ENCODE measurements around the gene SLC27A4.
"Not testable (repeated sequence)": the region's sequence is repeated elsewhere in the genome, so short reads cannot be mapped to it uniquely, and the experiment has no call there.

SLC27A4 gene

DNA sequence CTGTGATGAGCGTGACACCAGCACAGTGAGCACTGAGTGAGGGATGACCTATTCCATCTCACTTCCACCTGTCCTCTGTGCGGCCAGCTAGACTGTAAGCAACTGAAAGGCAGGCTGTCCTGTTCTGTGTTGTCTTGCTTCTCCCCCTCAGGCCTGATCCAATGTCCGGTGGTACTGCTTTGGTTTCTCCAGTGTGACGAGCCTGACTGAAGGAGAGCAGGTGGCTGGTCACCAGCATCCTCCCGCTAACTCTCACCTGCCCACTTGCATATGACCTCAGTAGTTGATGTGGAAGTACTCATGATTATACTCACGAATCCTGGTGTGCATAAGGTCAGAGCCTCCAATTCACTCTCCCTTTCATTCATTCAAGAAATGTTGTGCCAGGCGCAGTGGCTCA is 2.4 kb upstream of the SLC27A4 start:
- POLR2A ChIA-PET, result interaction anchor here (0.7 to 1.0 kb wide), 2 partner anchors 9 to 393 kb away, joined by 3 to 4 read pairs; no protein-coding TSS in a partner anchor
- CTCF ChIA-PET, result interaction anchor here (0.6 kb wide), 1 partner anchor 148 kb away, joined by 3 read pairs; no protein-coding TSS in a partner anchor
- no peaks in the 10 kb centered on the region for H3K4me1 ChIP-seq (ENCODE audit: control insufficient read depth, insufficient read depth, low read length)

DNA sequence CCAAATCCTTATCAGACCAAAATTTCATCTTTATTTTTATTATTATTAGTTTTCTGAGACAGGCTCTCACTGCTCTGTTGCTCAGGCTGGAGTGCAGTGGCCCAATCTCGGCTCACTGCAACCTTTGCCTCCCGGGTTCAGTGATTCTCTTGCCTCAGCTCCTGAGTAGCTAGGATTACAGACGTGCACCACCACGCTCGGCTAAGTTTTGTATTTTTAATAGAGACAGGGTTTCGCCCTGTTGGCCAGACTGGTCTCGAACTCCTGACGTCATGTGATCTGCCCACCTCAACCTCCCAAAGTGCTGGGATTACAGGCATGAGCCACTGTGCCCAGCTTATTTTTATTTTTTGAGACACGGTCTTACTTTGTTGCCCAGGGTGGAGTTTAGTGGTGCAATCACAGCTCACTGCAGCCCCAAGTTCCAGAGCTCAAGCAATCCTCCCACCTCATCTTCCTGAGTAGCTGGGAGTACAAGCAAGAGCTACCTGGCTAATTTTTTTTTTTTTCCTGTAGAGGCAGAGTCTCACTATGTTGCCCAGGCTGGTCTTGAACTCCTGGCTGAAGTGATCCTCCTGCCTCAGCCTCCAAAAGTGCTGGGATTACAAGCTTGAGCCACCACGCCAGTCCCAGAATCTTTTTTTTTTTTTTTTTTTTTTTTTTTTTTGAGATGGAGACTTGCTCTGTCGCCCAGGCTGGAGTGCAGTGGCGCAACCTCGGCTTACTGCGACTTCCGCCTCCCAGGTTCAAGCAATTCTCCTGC is 1.3 kb upstream of the SLC27A4 start:
- ChIA-PET POLR2A (interaction anchor here (0.7 to 1.0 kb wide), 2 partner anchors 10 to 52 kb away, joined by 4 to 5 read pairs; no protein-coding TSS in a partner anchor), CTCF (interaction anchor here (0.6 to 0.7 kb wide), 5 partner anchors 13 to 697 kb away, joined by 3 to 4 read pairs (median 3); no protein-coding TSS in a partner anchor)
- peak; percentile 52; the same call in 1 of the 2 replicates for TF ChIP-seq ZNF121 (tag by site-specific recombination; IDR thresholded peaks at IDR 0.05)
- TF ChIP-seq, protein P1, sequence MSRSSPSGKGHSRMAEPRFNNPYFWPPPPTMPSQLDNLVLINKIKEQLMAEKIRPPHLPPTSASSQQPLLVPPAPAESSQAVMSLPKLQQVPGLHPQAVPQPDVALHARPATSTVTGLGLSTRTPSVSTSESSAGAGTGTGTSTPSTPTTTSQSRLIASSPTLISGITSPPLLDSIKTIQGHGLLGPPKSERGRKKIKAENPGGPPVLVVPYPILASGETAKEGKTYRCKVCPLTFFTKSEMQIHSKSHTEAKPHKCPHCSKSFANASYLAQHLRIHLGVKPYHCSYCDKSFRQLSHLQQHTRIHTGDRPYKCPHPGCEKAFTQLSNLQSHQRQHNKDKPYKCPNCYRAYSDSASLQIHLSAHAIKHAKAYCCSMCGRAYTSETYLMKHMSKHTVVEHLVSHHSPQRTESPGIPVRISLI (tag by site-specific recombination; IDR thresholded peaks at IDR 0.05), result peak; percentile 87
- H3K9me3 ChIP-seq (ENCODE audit: control insufficient read depth, insufficient read depth, low read depth, low read length); H3K4me3 ChIP-seq (ENCODE audit: low read depth, low read length); H3K27ac ChIP-seq (ENCODE audit: extremely low read depth, low read depth, low read length); H3K4me1 ChIP-seq (ENCODE audit: control insufficient read depth, insufficient read depth, low read length): not testable (repeated sequence)
- peaks cover 0 to 20% of the 10 kb centered on the region in 2 experiments; a peak in 1 of 3 replicates for H3K36me3 ChIP-seq (ENCODE audit: control insufficient read depth in 2 of 2, insufficient read depth in 1 of 2, low read length in 2 of 2)

More for the DNA sequence above, 2.4 kb upstream of the SLC27A4 start:
- Histone ChIP-seq H3K9me3 (ENCODE audit: control insufficient read depth, insufficient read depth, low read depth, low read length) (no peaks in the 10 kb centered on the region), H3K4me3 (ENCODE audit: low read depth, low read length) (no peak overlapping the region), H3K36me3 (ENCODE audit: control insufficient read depth in 2 of 2, insufficient read depth in 1 of 2, low read length in 2 of 2) (peaks cover 0 to 19% of the 10 kb centered on the region in 2 experiments; a peak in 1 of 3 replicates), H3K27ac (ENCODE audit: extremely low read depth, low read depth, low read length) (no peak overlapping the region)
- TF ChIP-seq, protein P2, sequence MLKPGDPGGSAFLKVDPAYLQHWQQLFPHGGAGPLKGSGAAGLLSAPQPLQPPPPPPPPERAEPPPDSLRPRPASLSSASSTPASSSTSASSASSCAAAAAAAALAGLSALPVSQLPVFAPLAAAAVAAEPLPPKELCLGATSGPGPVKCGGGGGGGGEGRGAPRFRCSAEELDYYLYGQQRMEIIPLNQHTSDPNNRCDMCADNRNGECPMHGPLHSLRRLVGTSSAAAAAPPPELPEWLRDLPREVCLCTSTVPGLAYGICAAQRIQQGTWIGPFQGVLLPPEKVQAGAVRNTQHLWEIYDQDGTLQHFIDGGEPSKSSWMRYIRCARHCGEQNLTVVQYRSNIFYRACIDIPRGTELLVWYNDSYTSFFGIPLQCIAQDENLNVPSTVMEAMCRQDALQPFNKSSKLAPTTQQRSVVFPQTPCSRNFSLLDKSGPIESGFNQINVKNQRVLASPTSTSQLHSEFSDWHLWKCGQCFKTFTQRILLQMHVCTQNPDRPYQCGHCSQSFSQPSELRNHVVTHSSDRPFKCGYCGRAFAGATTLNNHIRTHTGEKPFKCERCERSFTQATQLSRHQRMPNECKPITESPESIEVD (tag by site-specific recombination; IDR thresholded peaks at IDR 0.05), result no peak
- no peak for TF ChIP-seq ZNF830 (tag by site-specific recombination; IDR thresholded peaks at IDR 0.05; ENCODE audit: low read depth)
- no peak for TF ChIP-seq SP2 (tag by site-specific recombination; IDR thresholded peaks at IDR 0.05)
- TF ChIP-seq, protein P3, sequence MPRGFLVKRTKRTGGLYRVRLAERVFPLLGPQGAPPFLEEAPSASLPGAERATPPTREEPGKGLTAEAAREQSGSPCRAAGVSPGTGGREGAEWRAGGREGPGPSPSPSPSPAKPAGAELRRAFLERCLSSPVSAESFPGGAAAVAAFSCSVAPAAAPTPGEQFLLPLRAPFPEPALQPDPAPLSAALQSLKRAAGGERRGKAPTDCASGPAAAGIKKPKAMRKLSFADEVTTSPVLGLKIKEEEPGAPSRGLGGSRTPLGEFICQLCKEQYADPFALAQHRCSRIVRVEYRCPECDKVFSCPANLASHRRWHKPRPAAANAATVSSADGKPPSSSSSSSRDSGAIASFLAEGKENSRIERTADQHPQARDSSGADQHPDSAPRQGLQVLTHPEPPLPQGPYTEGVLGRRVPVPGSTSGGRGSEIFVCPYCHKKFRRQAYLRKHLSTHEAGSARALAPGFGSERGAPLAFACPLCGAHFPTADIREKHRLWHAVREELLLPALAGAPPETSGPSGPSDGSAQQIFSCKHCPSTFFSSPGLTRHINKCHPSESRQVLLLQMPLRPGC (tag by site-specific recombination; IDR thresholded peaks at IDR 0.05), result no peak
- TF ChIP-seq MEIS1 (CRISPR knock-in tag; IDR thresholded peaks at IDR 0.05; ENCODE audit: borderline replicate concordance), result no peak
- no peak for TF ChIP-seq ZNF274 (IDR thresholded peaks at IDR 0.05; ENCODE audit: low read length)
- no peak for TF ChIP-seq ZNF274 (tag by site-specific recombination; IDR thresholded peaks at IDR 0.05; ENCODE audit: borderline replicate concordance)
- TF ChIP-seq ZFP41 (tag by site-specific recombination; IDR thresholded peaks at IDR 0.05; ENCODE audit: borderline replicate concordance), result no peak
- TF ChIP-seq ZNF140 (tag by site-specific recombination; IDR thresholded peaks at IDR 0.05), result no peak
- no peak for TF ChIP-seq ZSCAN16 (tag by site-specific recombination; IDR thresholded peaks at IDR 0.05)
- no peak for TF ChIP-seq ZNF558 (tag by site-specific recombination; IDR thresholded peaks at IDR 0.05)
- TF ChIP-seq ZNF37A (tag by site-specific recombination; IDR thresholded peaks at IDR 0.05), result no peak
- TF ChIP-seq ZNF768 (tag by site-specific recombination; IDR thresholded peaks at IDR 0.05), result no peak
- TF ChIP-seq ZEB2 (tag by site-specific recombination; IDR thresholded peaks at IDR 0.05), result no peak
- no peak for TF ChIP-seq MZF1 (tag by site-specific recombination; IDR thresholded peaks at IDR 0.05; ENCODE audit: borderline replicate concordance)
- TF ChIP-seq ZNF335 (tag by site-specific recombination; conservative IDR thresholded peaks at IDR 0.05), result no peak
- no peak for TF ChIP-seq ZSCAN30 (tag by site-specific recombination; IDR thresholded peaks at IDR 0.05)
- no peak for TF ChIP-seq SALL2 (tag by site-specific recombination; IDR thresholded peaks at IDR 0.05; ENCODE audit: borderline replicate concordance)

Measured in HEK293 (cell line).